H1 (cell line): ENCODE data around the gene ARHGAP28. TPM values are rescaled to one million over a fixed set of nuclear protein-coding genes. Genes with fewer than 3 reads are reported as not detected.

Experiments used
- CHD1 ChIP-seq: IDR thresholded peaks from 2 replicates; pipeline ENCODE4 v1.6.1; 2012; ENCODE audit warnings: low read depth, low read length, improper control_type of control experiment
- FOSL1 ChIP-seq: IDR thresholded peaks from 2 replicates; pipeline ENCODE4 v1.6.1; 2011; ENCODE audit warnings: mild to moderate bottlenecking, low read depth, low read length, moderate library complexity; ENCODE audit not compliant: insufficient read depth
- SP4 ChIP-seq: IDR thresholded peaks from 2 replicates; pipeline ENCODE4 v1.6.1; 2012; ENCODE audit warnings: low read length, inconsistent platforms
- polyA plus RNA-seq, 7 experiments: library from polyadenylated mRNA; depleted of rRNA in 3 of 7; stranded (reverse) in 5 of 7; unstranded in 2 of 7; fragments of >200 nt in 5 of 7; fragments of 200-250 nt in 2 of 7; gene quantifications; 1 replicate in 5 of 7; 2 replicates in 1 of 7; 4 replicates in 1 of 7; pipeline versions ENCODE4 v1.2.1 to v1.2.3, GENCODE V29; 2011 to 2013; ENCODE audit warnings: missing spikeins in 2 of 7, mixed read lengths in 2 of 7
- total RNA-seq: library from RNA; stranded (reverse); fragmentation: NEBNext Ultra II Directional; extraction: Animal tissue kit (Norgen Biotek cat#: 25700); gene quantifications from 2 replicates; pipeline ENCODE4 v1.2.1, GENCODE V29; 2021

The ARHGAP28 gene
- total and polyA plus RNA-seq, 2 of the 8 experiments (the other 6 are each of a cell fraction or from before 2014, with no cell fraction given): 2.9 to 14.4 TPM

DNA sequence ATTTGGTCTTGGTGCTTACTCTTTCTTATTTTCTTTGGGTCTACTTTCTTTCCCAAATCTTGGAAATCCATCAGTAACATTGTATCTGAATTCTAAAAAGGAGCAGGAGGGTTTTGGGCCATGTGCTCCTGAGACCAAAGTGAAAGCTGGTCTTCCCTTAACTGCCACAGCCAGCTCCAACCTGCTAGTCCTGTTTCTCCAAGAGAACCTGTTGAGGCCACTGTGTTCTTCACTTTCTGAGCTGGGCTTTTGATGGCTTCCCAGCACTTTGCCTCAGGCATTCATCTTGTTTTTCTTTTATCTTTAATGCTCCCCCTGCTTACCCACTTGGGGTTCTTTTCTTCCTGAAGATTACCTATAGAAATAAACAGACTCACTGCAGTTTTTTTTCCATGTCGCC is 53.3 kb downstream of the ARHGAP28 start (continued):
- no peak for TF ChIP-seq FOSL1
- TF ChIP-seq CHD1: no peak
- no peak for TF ChIP-seq SP4
